NCI-H2107 (cell line): Measurements from ENCODE around the gene MCM7.
A peak's percentile ranks its signal among the peaks of the same experiment; 100 is the strongest.

ENCODE experiments used
- DNase-seq: peaks from one replicate; lab custom pipeline; 2025; lab: John Stamatoyannopoulos, UW

MCM7 gene

GRCh38 chr7:100071018-100071723 lies 30.0 kb downstream of the MCM7 start:
- DNase-seq = no peak

GRCh38 chr7:100069991-100070390 lies 31.2 kb downstream of the MCM7 start:
- DNase-seq = no peak

GRCh38 chr7:100066953-100067352 lies 34.2 kb downstream of the MCM7 start:
- DNase-seq = no peak

- no peak for DNase-seq
Measured at GRCh38 chr7:100065452-100066186, 35.6 kb downstream of the MCM7 start.

- no peak for DNase-seq
Measured at GRCh38 chr7:100064162-100064561, 37.0 kb downstream of the MCM7 start.

GRCh38 chr7:100063376-100063775 lies 37.8 kb downstream of the MCM7 start:
- no peak for DNase-seq

GRCh38 chr7:100061518-100062193 lies 39.5 kb downstream of the MCM7 start:
- DNase-seq = no peak

- no peak for DNase-seq
Measured at GRCh38 chr7:100059251-100059739, 41.9 kb downstream of the MCM7 start.

GRCh38 chr7:100057006-100057405 lies 44.2 kb downstream of the MCM7 start:
- DNase-seq = no peak

GRCh38 chr7:100053215-100053614 lies 48.0 kb downstream of the MCM7 start:
- peak; percentile 89 for DNase-seq

GRCh38 chr7:100051611-100052010 lies 49.6 kb downstream of the MCM7 start:
- DNase-seq = no peak

GRCh38 chr7:100049441-100050291 lies 51.5 kb downstream of the MCM7 start, which contains the start of gene ZSCAN21:
TSS of gene ZSCAN21 (plus strand) at chr7:100049774. CDS start at chr7:100057007, 7,233 bp downstream.
- DNase-seq = peak; percentile 69

- DNase-seq = no peak
Measured at GRCh38 chr7:100048680-100049079, 52.5 kb downstream of the MCM7 start.

- no peak for DNase-seq
Measured at GRCh38 chr7:100044718-100045117, 56.5 kb downstream of the MCM7 start.
